Measurements from ENCODE around the gene MEMO1.

- TF ChIP-seq POLR2AphosphoS5 (IDR thresholded peaks at IDR 0.05) (no peak), CTCF (IDR thresholded peaks at IDR 0.05) (no peak), POLR2A (IDR thresholded peaks at IDR 0.05) (no peak)
Observed at GRCh38 chr2:31865215-31865614, 145.6 kb downstream of the MEMO1 start.
